Measurements from ENCODE around the gene STARD5. TPM values are rescaled to one million over a fixed set of nuclear protein-coding genes. Genes with fewer than 3 reads are reported as not detected.

Gene STARD5
- total RNA-seq, 2 donors from 2014 or later, result 2.0 to 5.4 TPM

DNA sequence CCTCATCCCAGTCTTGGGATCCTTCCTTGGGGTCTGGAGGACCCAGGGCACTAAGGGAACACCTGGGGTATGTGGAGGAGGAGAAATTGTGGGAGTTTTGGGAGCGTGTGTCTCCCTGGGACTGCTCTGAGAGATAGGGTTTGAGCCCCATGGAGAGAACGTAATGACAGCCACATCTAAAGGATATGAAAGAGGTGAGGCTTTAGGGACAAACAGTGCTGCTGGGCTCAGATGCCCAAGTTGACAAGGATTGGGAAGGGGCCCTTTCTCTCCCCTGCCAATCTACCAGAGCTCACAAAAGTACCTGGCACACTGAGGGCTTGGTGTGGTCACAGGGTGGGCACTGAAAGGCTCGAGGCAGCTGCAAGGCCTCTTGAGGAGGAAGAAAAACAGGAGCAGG lies 13.3 kb upstream of the STARD5 start:
- no peaks in the 10 kb centered on the region for H3K36me3 Mint-ChIP-seq (ENCODE audit: low read depth)
- H3K4me1 Mint-ChIP-seq, result peaks cover 10% of the 10 kb centered on the region
- no peak overlapping the region for H3K4me3 Mint-ChIP-seq
- TF ChIP-seq, protein P1, sequence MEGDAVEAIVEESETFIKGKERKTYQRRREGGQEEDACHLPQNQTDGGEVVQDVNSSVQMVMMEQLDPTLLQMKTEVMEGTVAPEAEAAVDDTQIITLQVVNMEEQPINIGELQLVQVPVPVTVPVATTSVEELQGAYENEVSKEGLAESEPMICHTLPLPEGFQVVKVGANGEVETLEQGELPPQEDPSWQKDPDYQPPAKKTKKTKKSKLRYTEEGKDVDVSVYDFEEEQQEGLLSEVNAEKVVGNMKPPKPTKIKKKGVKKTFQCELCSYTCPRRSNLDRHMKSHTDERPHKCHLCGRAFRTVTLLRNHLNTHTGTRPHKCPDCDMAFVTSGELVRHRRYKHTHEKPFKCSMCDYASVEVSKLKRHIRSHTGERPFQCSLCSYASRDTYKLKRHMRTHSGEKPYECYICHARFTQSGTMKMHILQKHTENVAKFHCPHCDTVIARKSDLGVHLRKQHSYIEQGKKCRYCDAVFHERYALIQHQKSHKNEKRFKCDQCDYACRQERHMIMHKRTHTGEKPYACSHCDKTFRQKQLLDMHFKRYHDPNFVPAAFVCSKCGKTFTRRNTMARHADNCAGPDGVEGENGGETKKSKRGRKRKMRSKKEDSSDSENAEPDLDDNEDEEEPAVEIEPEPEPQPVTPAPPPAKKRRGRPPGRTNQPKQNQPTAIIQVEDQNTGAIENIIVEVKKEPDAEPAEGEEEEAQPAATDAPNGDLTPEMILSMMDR (conservative IDR thresholded peaks at IDR 0.05), result no peak
- Histone ChIP-seq H3K9ac (ENCODE audit: extremely low read depth, low read length, poor library complexity, severe bottlenecking) (no peak overlapping the region), H3K9me3 (ENCODE audit: control insufficient read depth, low read length) (no peaks in the 10 kb centered on the region), H3K4me1 (ENCODE audit: control insufficient read depth, insufficient read depth, low read length) (no peaks in the 10 kb centered on the region), H3K27me3 (ENCODE audit: control insufficient read depth, insufficient read depth, low read length, poor library complexity, severe bottlenecking) (no peaks in the 10 kb centered on the region), H3K36me3 (ENCODE audit: control insufficient read depth, insufficient read depth, low read length) (no peaks in the 10 kb centered on the region), H3K4me3 (ENCODE audit: low read length) (no peak overlapping the region), H3K27ac (ENCODE audit: low read depth, low read length) (no peak overlapping the region)
- DNase-seq, result no peak
- WGBS, 2 experiments (ENCODE audit: insufficient coverage in 1 of 2, insufficient read length in 1 of 2), result 89 to 100% methylated on average over 1 to 3 of the region's 3 CpGs
- no peak overlapping the region for H3K27ac Mint-ChIP-seq
- no peaks in the 10 kb centered on the region for H3K27me3 Mint-ChIP-seq (ENCODE audit: insufficient read depth)
- H3K9me3 Mint-ChIP-seq, result no peaks in the 10 kb centered on the region

DNA sequence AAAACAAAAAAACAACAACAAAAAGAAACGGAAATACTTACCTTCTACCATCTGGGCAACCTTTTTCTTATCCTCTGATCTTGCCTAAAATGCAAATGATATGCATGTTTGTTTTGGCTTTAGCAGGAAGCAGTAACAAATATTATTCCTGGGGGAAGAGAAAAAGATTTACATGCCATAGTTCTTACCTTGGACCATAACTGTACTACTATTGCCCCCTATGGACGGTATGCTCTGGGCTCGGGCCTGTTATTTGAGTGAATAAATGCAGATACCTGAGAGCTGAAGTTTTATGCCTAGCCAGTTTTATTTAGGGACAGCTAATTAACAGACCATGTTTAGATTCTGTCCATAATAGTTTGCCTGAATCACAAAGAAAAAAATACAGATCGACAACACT lies 12.6 kb upstream of the STARD5 start:
- Histone ChIP-seq H3K4me3 (ENCODE audit: low read length) (no peak overlapping the region), H3K4me1 (ENCODE audit: control insufficient read depth, insufficient read depth, low read length) (no peaks in the 10 kb centered on the region), H3K27ac (ENCODE audit: low read depth, low read length) (no peak overlapping the region), H3K27me3 (ENCODE audit: control insufficient read depth, insufficient read depth, low read length, poor library complexity, severe bottlenecking) (no peaks in the 10 kb centered on the region), H3K36me3 (ENCODE audit: control insufficient read depth, insufficient read depth, low read length) (no peaks in the 10 kb centered on the region), H3K9ac (ENCODE audit: extremely low read depth, low read length, poor library complexity, severe bottlenecking) (no peak overlapping the region), H3K9me3 (ENCODE audit: control insufficient read depth, low read length) (no peaks in the 10 kb centered on the region)
- 89 to 92% methylated on average over 3 to 4 of the region's 4 CpGs for WGBS, 2 experiments (ENCODE audit: insufficient coverage in 1 of 2, insufficient read length in 1 of 2)
- Mint-ChIP-seq H3K27ac (no peak overlapping the region), H3K4me1 (peaks cover 12% of the 10 kb centered on the region), H3K36me3 (ENCODE audit: low read depth) (no peaks in the 10 kb centered on the region), H3K9me3 (no peaks in the 10 kb centered on the region), H3K4me3 (no peak overlapping the region), H3K27me3 (ENCODE audit: insufficient read depth) (no peaks in the 10 kb centered on the region)
- no peak for DNase-seq
- TF ChIP-seq, protein P1 (conservative IDR thresholded peaks at IDR 0.05), result peak; percentile 53

DNA sequence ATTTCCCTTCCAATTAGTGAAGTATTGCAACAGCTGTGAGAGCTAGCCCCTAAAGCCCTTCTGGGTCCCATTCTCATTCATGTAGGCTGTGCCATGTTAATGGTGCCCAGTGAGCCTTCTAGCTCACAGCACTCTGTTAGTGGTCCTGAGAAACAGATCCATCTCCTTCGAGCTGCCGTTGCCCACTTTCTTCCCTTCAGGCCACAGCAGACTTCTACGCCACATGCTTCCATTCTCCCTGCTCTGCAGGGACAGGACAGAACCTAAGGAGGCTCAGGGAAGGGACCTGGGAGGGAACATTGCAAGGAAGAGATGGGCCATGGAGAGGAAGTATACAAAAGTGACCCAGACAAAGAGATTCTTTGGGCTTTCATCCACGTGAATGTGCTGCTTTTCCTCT lies 11.7 kb upstream of the STARD5 start:
- no peaks in the 10 kb centered on the region for H3K27me3 ChIP-seq (ENCODE audit: control insufficient read depth, insufficient read depth, low read length, poor library complexity, severe bottlenecking)
- H3K9ac ChIP-seq (ENCODE audit: extremely low read depth, low read length, poor library complexity, severe bottlenecking), result no peak overlapping the region
- H3K27me3 Mint-ChIP-seq (ENCODE audit: insufficient read depth), result no peaks in the 10 kb centered on the region
- no peak overlapping the region for H3K4me3 ChIP-seq (ENCODE audit: low read length)
- peaks cover 4% of the 10 kb centered on the region for H3K4me1 ChIP-seq (ENCODE audit: control insufficient read depth, insufficient read depth, low read length)
- 96 to 100% methylated on average over 1 to 4 of the region's 4 CpGs for WGBS, 2 experiments (ENCODE audit: insufficient coverage in 1 of 2, insufficient read length in 1 of 2)
- H3K36me3 Mint-ChIP-seq (ENCODE audit: low read depth), result no peaks in the 10 kb centered on the region
- no peak for DNase-seq
- TF ChIP-seq, protein P1 (conservative IDR thresholded peaks at IDR 0.05), result no peak
- H3K9me3 ChIP-seq (ENCODE audit: control insufficient read depth, low read length), result no peaks in the 10 kb centered on the region
- H3K27ac ChIP-seq (ENCODE audit: low read depth, low read length), result no peak overlapping the region
- H3K4me1 Mint-ChIP-seq, result peaks cover 21% of the 10 kb centered on the region
- no peak overlapping the region for H3K4me3 Mint-ChIP-seq
- no peaks in the 10 kb centered on the region for H3K36me3 ChIP-seq (ENCODE audit: control insufficient read depth, insufficient read depth, low read length)
- H3K27ac Mint-ChIP-seq, result no peak overlapping the region
- H3K9me3 Mint-ChIP-seq, result no peaks in the 10 kb centered on the region
